IMR-90 (cell line): ENCODE results near the gene C17orf50. TPM values are rescaled to one million over a fixed set of nuclear protein-coding genes. Genes with fewer than 3 reads are reported as not detected.

Experiments used
- ATAC-seq: fragments of 200-7000 bp; cut with Tn5 transposase; 2 replicates; pipeline ENCODE4 v1.9.1; 2020; ENCODE audit warnings: low read depth, mild to moderate bottlenecking, moderate library complexity
- BruUV-seq: library from RNA; stranded (reverse); fragments of 400-500 nt; replicated peaks from 2 replicates; lab custom pipeline; 2021; lab: Mats Ljungman, UMichigan
- CTCF ChIA-PET: fragments of 300-600 bp; formaldehyde crosslinking; extraction: SDS; loops from one replicate; lab custom pipeline; 2021; ENCODE audit warnings: antibody characterized with exemption; lab: Yijun Ruan, JAX
- POLR2A ChIA-PET: fragments of 300-600 bp; sonication (Branson Sonifier 250); formaldehyde crosslinking; loops from one replicate; lab custom pipeline; 2022; ENCODE audit warnings: antibody characterized with exemption; ENCODE audit not compliant: unreplicated experiment; lab: Charles Lee
- DNase-seq: peaks from one replicate; pipeline ENCODE4 v3.0.0; 2013
- H2AFZ ChIP-seq: replicated peaks from 2 replicates; pipeline ENCODE3; 2013; ENCODE audit warnings: low read length, mild to moderate bottlenecking; ENCODE audit not compliant: poor library complexity
- H2AK5ac ChIP-seq: 2 replicates; pipeline ENCODE4 v1.6.1; 2013; ENCODE audit warnings: low read depth, low read length, inconsistent platforms
- H2AK9ac ChIP-seq: replicated peaks from 2 replicates; pipeline ENCODE3; 2013; ENCODE audit warnings: mild to moderate bottlenecking, low read depth, low read length, moderate library complexity; ENCODE audit not compliant: poor library complexity
- H2BK120ac ChIP-seq: 2 replicates; pipeline ENCODE4 v1.6.1; 2013; ENCODE audit warnings: low read depth, low read length, inconsistent platforms
- H2BK15ac ChIP-seq: 3 replicates; pipeline ENCODE4 v1.6.1; 2013; ENCODE audit warnings: low read depth, low read length, inconsistent platforms
- H2BK20ac ChIP-seq: 2 replicates; pipeline ENCODE4 v1.6.1; 2013; ENCODE audit warnings: low read depth, mild to moderate bottlenecking, inconsistent platforms, low read length, moderate library complexity
- H2BK5ac ChIP-seq: 2 replicates; pipeline ENCODE4 v1.6.1; 2013; ENCODE audit warnings: mild to moderate bottlenecking, low read depth, low read length, inconsistent platforms; ENCODE audit not compliant: poor library complexity, severe bottlenecking
- H3K14ac ChIP-seq: replicated peaks from 2 replicates; pipeline ENCODE4 v1.6.1; 2013; ENCODE audit warnings: low read depth, low read length, inconsistent platforms
- H3K18ac ChIP-seq: 2 replicates; pipeline ENCODE4 v1.6.1; 2013; ENCODE audit warnings: low read depth, low read length, control low read depth
- H3K23ac ChIP-seq: 2 replicates; pipeline ENCODE4 v1.6.1; 2013; ENCODE audit warnings: low read depth, low read length, inconsistent platforms
- H3K27ac ChIP-seq: 2 replicates; pipeline ENCODE4 v1.5.1; 2013; ENCODE audit warnings: mild to moderate bottlenecking, control low read depth, low read length; ENCODE audit not compliant: insufficient read depth
- H3K27me3 ChIP-seq: 2 replicates; pipeline ENCODE4 v1.6.1; 2013; ENCODE audit warnings: low read length; ENCODE audit not compliant: control insufficient read depth, insufficient read depth
- H3K36me3 ChIP-seq: 2 replicates; pipeline ENCODE4 v1.6.1; 2013; ENCODE audit warnings: low read length, mixed read lengths; ENCODE audit not compliant: control insufficient read depth, insufficient read depth
- H3K4ac ChIP-seq: 2 replicates; pipeline ENCODE4 v1.6.1; 2013; ENCODE audit warnings: low read depth, low read length, inconsistent platforms
- H3K4me1 ChIP-seq: 2 replicates; pipeline ENCODE4 v1.6.1; 2013; ENCODE audit warnings: low read length, mixed read lengths; ENCODE audit not compliant: control insufficient read depth, insufficient read depth
- H3K4me2 ChIP-seq: 2 replicates; pipeline ENCODE4 v1.6.1; 2013; ENCODE audit warnings: low read depth, mild to moderate bottlenecking, control low read depth, low read length, moderate library complexity
- H3K4me3 ChIP-seq: 2 replicates; pipeline ENCODE4 v1.5.1; 2013; ENCODE audit warnings: low read depth, mild to moderate bottlenecking, control low read depth, low read length, moderate library complexity; ENCODE audit not compliant: insufficient read depth
- H3K56ac ChIP-seq: 2 replicates; pipeline ENCODE4 v1.6.1; 2013; ENCODE audit warnings: low read length, inconsistent platforms; ENCODE audit not compliant: insufficient read depth; ENCODE audit errors: extremely low read depth
- H3K79me1 ChIP-seq, 2 experiments: 2 replicates each; pipeline ENCODE4 v1.6.1; 2013; ENCODE audit warnings: low read length in 2 of 2, inconsistent platforms in 1 of 2, low read depth in 1 of 2
- H3K9ac ChIP-seq: 2 replicates; pipeline ENCODE4 v1.6.1; 2013; ENCODE audit warnings: low read depth, low read length, control low read depth
- H3K9me1 ChIP-seq: 2 replicates; pipeline ENCODE4 v1.6.1; 2013; ENCODE audit warnings: low read length, inconsistent platforms; ENCODE audit not compliant: insufficient read depth
- H3K9me3 ChIP-seq: 2 replicates; pipeline ENCODE4 v1.6.1; 2013; ENCODE audit warnings: low read length; ENCODE audit not compliant: control insufficient read depth, insufficient read depth
- H4K20me1 ChIP-seq: 2 replicates; pipeline ENCODE4 v1.6.1; 2013; ENCODE audit warnings: low read length, inconsistent platforms; ENCODE audit not compliant: insufficient read depth
- H4K5ac ChIP-seq: 2 replicates; pipeline ENCODE4 v1.6.1; 2013; ENCODE audit warnings: mild to moderate bottlenecking, low read depth, low read length, control low read depth
- H4K8ac ChIP-seq, 2 experiments: 2 replicates each; pipeline ENCODE4 v1.6.1; 2013; ENCODE audit warnings: low read depth in 2 of 2, low read length in 2 of 2, control low read depth in 1 of 2, inconsistent platforms in 1 of 2
- H4K91ac ChIP-seq: 2 replicates; pipeline ENCODE4 v1.6.1; 2013; ENCODE audit warnings: low read depth, low read length, inconsistent platforms; ENCODE audit not compliant: insufficient read depth
- BHLHE40 ChIP-seq: fragments of 150-350 bp; IDR thresholded peaks from 2 replicates; pipeline ENCODE4 v1.6.1; 2016; ENCODE audit warnings: mild to moderate bottlenecking, low read depth, low read length
- CEBPB ChIP-seq: IDR thresholded peaks from 2 replicates; pipeline ENCODE4 v1.6.1; 2012; ENCODE audit warnings: low read depth, low read length, improper control_type of control experiment
- CHD1 ChIP-seq: IDR thresholded peaks from 2 replicates; pipeline ENCODE4 v1.6.1; 2012; ENCODE audit warnings: low read depth, low read length, improper control_type of control experiment
- MAZ ChIP-seq: IDR thresholded peaks from 2 replicates; pipeline ENCODE4 v1.6.1; 2012; ENCODE audit warnings: low read depth, mild to moderate bottlenecking, low read length, improper control_type of control experiment, moderate library complexity, borderline replicate concordance
- NFE2L2 ChIP-seq: fragments of 150-350 bp; IDR thresholded peaks from 2 replicates; pipeline ENCODE4 v1.6.1; 2016; ENCODE audit warnings: low read depth, mild to moderate bottlenecking, low read length
- RCOR1 ChIP-seq: IDR thresholded peaks from 2 replicates; pipeline ENCODE4 v1.6.1; 2012; ENCODE audit warnings: mild to moderate bottlenecking, low read length, improper control_type of control experiment; ENCODE audit not compliant: insufficient replicate concordance
- RFX5 ChIP-seq: IDR thresholded peaks from 2 replicates; pipeline ENCODE4 v1.8.0; 2012; ENCODE audit warnings: low read depth, mild to moderate bottlenecking, low read length, moderate library complexity
- SMC3 ChIP-seq: fragments of 150-350 bp; IDR thresholded peaks from 2 replicates; pipeline ENCODE4 v1.6.1; 2016; ENCODE audit warnings: low read depth, mild to moderate bottlenecking, antibody characterized with exemption, low read length, moderate library complexity
- WGBS, 2 experiments: methylation state at CpG; one replicate each; pipeline versions ENCODE4 v1.1.5 to v1.1.7; 2013; ENCODE audit warnings: missing lambda C conversion rate in 2 of 2; ENCODE audit not compliant: insufficient read length in 1 of 2; ENCODE audit errors: extremely low coverage in 2 of 2; 5-methylcytosine and 5-hydroxymethylcytosine counted together
- dilution Hi-C: fragments of 300-500 bp; cut with HindIII; formaldehyde crosslinking; loops from one replicate; pipeline ENCODE4 v1.14.3; 2018; ENCODE audit warnings: low sequenced_read_pairs; ENCODE audit not compliant: unreplicated experiment
- in situ Hi-C: fragments of 300-500 bp; cut with MboI; formaldehyde crosslinking; loops from 3 replicates; pipeline ENCODE4 v1.14.3; 2019; ENCODE audit warnings: low sequenced_read_pairs, inconsistent platforms, mixed read lengths
- intact Hi-C: fragments of 100-400 bp; cut with micrococcal nuclease; formaldehyde crosslinking; loops from 2 replicates; pipeline ENCODE4 v1.10.0; 2022
- polyA plus RNA-seq, 3 experiments: library from polyadenylated mRNA; depleted of rRNA; stranded (reverse); fragments of >200 nt; gene quantifications; 2 replicates each; pipeline ENCODE4 v1.2.3, GENCODE V29; 2012; ENCODE audit warnings: low replicate concordance in 1 of 3
- total RNA-seq: library from RNA; depleted of rRNA; stranded (reverse); fragments of >200 nt; gene quantifications from 2 replicates; pipeline ENCODE4 v1.2.3, GENCODE V29; 2012
- TF ChIP-seq, protein P1 (sequence below): fragments of 150-350 bp; IDR thresholded peaks from 2 replicates; pipeline ENCODE4 v1.6.1; 2016; ENCODE audit warnings: low read depth, mild to moderate bottlenecking, low read length, moderate library complexity, borderline replicate concordance
- TF ChIP-seq, protein P2 (sequence below): fragments of 150-350 bp; IDR thresholded peaks from 2 replicates; pipeline ENCODE4 v1.6.1; 2017; ENCODE audit warnings: mild to moderate bottlenecking, antibody characterized with exemption, low read length, low read depth
- TF ChIP-seq, protein P3 (sequence below): conservative IDR thresholded peaks from 2 replicates; pipeline ENCODE4 v1.5.1; 2012; ENCODE audit warnings: mild to moderate bottlenecking, low read depth, low read length, improper control_type of control experiment

The C17orf50 gene
- total and polyA plus RNA-seq, 2 of the 4 experiments (the other 2 are of a cell fraction) = not detected

DNA sequence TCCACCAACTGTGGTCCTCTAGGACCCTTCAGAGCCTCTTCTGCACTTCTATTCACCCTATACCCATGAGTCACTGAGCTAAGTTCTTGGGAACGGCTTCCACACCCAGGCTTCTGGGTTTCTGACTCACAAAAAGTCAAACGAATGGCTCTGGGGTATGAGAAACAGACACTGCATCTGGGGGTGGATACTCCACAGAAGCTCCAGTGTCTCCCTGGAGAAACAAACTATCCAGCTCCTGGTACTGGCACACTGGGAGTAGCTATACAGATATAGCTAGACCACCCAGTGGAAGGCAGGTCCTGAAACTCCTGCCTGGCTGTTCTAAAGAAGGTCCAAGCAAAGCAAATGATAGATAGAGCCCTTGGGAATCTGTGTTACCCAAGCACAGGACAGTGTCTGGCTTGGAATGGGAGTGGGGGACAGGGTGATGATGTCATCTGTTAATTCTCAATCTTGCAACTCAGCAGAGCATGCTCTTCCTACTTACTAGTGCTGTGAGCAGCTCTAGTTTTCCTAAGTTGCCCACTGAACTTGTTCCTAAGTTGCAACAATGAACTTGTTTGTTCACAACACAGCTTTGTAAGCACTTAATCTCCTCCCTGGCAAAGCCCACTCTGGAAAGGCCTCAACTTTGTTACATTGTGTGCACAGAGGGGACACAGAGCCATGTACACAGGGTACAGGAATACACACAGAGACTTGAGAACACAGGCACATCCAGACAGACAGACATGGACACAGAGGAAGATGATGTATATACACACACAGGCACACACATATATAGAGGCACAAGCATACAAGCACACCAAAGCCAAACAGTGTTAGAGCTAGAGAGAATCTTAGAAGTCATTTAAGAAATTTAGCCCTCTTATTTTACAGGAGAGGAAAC, 28.0 kb downstream of the C17orf50 start:
- H2AK5ac ChIP-seq = peak overlapping the region; percentile 75
- peak overlapping the region; percentile 84 for H3K14ac ChIP-seq
- in situ Hi-C loops = no loop called here
- intact Hi-C loops = no loop called here
- peak overlapping the region; percentile 49 for H2AK9ac ChIP-seq
- H3K4me2 ChIP-seq = peak overlapping the region; percentile 58
- peaks cover 17% of the 10 kb centered on the region for H3K9me1 ChIP-seq
- H2BK120ac ChIP-seq = peak overlapping the region; percentile 61
- peak overlapping the region; percentile 34 for H4K91ac ChIP-seq
- peak overlapping the region; percentile 73; the same call in 2 of the 3 replicates for H2BK15ac ChIP-seq
- H3K27me3 ChIP-seq = peaks cover 16% of the 10 kb centered on the region
- ChIA-PET CTCF (interaction anchor here (0.5 to 3.1 kb wide), 3 partner anchors 11 to 46 kb away, joined by 3 to 17 read pairs (median 3); no protein-coding TSS in a partner anchor), POLR2A (interaction anchor here (0.7 kb wide), 1 partner anchor 20 kb away, joined by 4 read pairs; the partner anchor contains the start of gene TAF15)
- H2AFZ ChIP-seq = peak overlapping the region; percentile 58
- peak overlapping the region; percentile 11 for H3K27ac ChIP-seq
- ATAC-seq (peak; percentile 81), DNase-seq (peak; percentile 92)
- 0 out of 2 replicates have a peak overlapping the region, but pooled peaks have one; percentile 21 for H3K9ac ChIP-seq
- no TSS peak for BruUV-seq
- H3K23ac ChIP-seq = peak overlapping the region; percentile 61
- H2BK5ac ChIP-seq = peak overlapping the region; percentile 27
- 0% methylated on average over 1 of the region's 2 CpGs; no CpG with 5 or more reads in 1 of the 2 experiments for WGBS, 2 experiments
- no peaks in the 10 kb centered on the region for H3K36me3 ChIP-seq
- no peak overlapping the region for H3K4me3 ChIP-seq
- H3K9me3 ChIP-seq = no peaks in the 10 kb centered on the region
- H3K4me1 ChIP-seq = peaks cover 23% of the 10 kb centered on the region
- dilution Hi-C loops = no loop called here
- H4K5ac ChIP-seq = 0 out of 2 replicates have a peak overlapping the region, but pooled peaks have one; percentile 16
- H3K56ac ChIP-seq = peak overlapping the region; percentile 30; the same call in 1 of the 2 replicates
- no peaks in the 10 kb centered on the region; the same call in 1 of the 2 replicates for H4K20me1 ChIP-seq
- H2BK20ac ChIP-seq = peak overlapping the region; percentile 64
- peak overlapping the region; percentile 32; the same call in 1 of the 2 replicates for H3K18ac ChIP-seq
- H4K8ac ChIP-seq = peak overlapping the region in 1 of 2 experiments; percentile 38; a peak in 2 of 4 replicates
- H3K79me1 ChIP-seq = no peaks in the 10 kb centered on the region
- peak overlapping the region; percentile 72 for H3K4ac ChIP-seq
- TF ChIP-seq, protein P1, sequence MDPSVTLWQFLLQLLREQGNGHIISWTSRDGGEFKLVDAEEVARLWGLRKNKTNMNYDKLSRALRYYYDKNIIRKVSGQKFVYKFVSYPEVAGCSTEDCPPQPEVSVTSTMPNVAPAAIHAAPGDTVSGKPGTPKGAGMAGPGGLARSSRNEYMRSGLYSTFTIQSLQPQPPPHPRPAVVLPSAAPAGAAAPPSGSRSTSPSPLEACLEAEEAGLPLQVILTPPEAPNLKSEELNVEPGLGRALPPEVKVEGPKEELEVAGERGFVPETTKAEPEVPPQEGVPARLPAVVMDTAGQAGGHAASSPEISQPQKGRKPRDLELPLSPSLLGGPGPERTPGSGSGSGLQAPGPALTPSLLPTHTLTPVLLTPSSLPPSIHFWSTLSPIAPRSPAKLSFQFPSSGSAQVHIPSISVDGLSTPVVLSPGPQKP = no peak
- 0 out of 2 replicates have a peak, but pooled peaks have one; percentile 7 for TF ChIP-seq SMC3
- peak; percentile 48; the same call in 1 of the 2 replicates for TF ChIP-seq MAZ
- TF ChIP-seq BHLHE40 = 0 out of 2 replicates have a peak, but pooled peaks have one; percentile 15
- TF ChIP-seq RFX5 = no peak
- peak; percentile 6 for TF ChIP-seq RCOR1
- TF ChIP-seq, protein P2, sequence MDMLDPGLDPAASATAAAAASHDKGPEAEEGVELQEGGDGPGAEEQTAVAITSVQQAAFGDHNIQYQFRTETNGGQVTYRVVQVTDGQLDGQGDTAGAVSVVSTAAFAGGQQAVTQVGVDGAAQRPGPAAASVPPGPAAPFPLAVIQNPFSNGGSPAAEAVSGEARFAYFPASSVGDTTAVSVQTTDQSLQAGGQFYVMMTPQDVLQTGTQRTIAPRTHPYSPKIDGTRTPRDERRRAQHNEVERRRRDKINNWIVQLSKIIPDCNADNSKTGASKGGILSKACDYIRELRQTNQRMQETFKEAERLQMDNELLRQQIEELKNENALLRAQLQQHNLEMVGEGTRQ = no peak
- TF ChIP-seq NFE2L2 = no peak
- TF ChIP-seq CHD1 = no peak
- TF ChIP-seq, protein P3, sequence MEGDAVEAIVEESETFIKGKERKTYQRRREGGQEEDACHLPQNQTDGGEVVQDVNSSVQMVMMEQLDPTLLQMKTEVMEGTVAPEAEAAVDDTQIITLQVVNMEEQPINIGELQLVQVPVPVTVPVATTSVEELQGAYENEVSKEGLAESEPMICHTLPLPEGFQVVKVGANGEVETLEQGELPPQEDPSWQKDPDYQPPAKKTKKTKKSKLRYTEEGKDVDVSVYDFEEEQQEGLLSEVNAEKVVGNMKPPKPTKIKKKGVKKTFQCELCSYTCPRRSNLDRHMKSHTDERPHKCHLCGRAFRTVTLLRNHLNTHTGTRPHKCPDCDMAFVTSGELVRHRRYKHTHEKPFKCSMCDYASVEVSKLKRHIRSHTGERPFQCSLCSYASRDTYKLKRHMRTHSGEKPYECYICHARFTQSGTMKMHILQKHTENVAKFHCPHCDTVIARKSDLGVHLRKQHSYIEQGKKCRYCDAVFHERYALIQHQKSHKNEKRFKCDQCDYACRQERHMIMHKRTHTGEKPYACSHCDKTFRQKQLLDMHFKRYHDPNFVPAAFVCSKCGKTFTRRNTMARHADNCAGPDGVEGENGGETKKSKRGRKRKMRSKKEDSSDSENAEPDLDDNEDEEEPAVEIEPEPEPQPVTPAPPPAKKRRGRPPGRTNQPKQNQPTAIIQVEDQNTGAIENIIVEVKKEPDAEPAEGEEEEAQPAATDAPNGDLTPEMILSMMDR = no peak
- no peak for TF ChIP-seq CEBPB
